SJCRH30 (cell line): ENCODE measurements around the gene KRTAP19-8. TPM values are rescaled to one million over a fixed set of nuclear protein-coding genes. Genes with fewer than 3 reads are reported as not detected.

ENCODE experiments used
- DNase-seq, 2 experiments: peaks; one replicate each; pipeline ENCODE4 v3.0.0-alpha.2; 2015 to 2020
- H3K27ac ChIP-seq: fragments of 250-450 bp; sonication (Bioruptor Pico); 2 replicates; pipeline ENCODE4 v1.5.1; 2020; ENCODE audit warnings: mild to moderate bottlenecking, moderate library complexity
- H3K27me3 ChIP-seq: fragments of 250-450 bp; sonication (Bioruptor Pico); 2 replicates; pipeline ENCODE4 v1.5.1; 2020; ENCODE audit warnings: mild to moderate bottlenecking, moderate library complexity
- H3K36me3 ChIP-seq: fragments of 250-450 bp; sonication (Bioruptor Pico); 2 replicates; pipeline ENCODE4 v1.5.1; 2020; ENCODE audit warnings: mild to moderate bottlenecking, moderate library complexity
- H3K4me1 ChIP-seq: fragments of 250-450 bp; sonication (Bioruptor Pico); 2 replicates; pipeline ENCODE4 v1.5.1; 2020; ENCODE audit warnings: mild to moderate bottlenecking, moderate library complexity
- H3K4me3 ChIP-seq: fragments of 250-450 bp; sonication (Bioruptor Pico); 2 replicates; pipeline ENCODE4 v1.5.1; 2020; ENCODE audit warnings: mild to moderate bottlenecking, moderate library complexity
- H3K9me3 ChIP-seq: fragments of 250-450 bp; sonication (Bioruptor Pico); replicated peaks from 2 replicates; pipeline ENCODE4 v1.5.1; 2020; ENCODE audit warnings: mild to moderate bottlenecking, moderate library complexity
- total RNA-seq: library from RNA; depleted of rRNA; stranded (reverse); fragments of >200 nt; shearing (Covaris generic); gene quantifications from 2 replicates; pipeline ENCODE4 v1.2.3, GENCODE V29; 2014; rRNA removed

KRTAP19-8 gene, protein sequence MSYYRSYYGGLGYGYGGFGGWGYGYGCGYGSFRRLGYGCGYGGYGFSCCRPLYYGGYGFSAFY
- total RNA-seq, result not detected in 2 replicates

DNA sequence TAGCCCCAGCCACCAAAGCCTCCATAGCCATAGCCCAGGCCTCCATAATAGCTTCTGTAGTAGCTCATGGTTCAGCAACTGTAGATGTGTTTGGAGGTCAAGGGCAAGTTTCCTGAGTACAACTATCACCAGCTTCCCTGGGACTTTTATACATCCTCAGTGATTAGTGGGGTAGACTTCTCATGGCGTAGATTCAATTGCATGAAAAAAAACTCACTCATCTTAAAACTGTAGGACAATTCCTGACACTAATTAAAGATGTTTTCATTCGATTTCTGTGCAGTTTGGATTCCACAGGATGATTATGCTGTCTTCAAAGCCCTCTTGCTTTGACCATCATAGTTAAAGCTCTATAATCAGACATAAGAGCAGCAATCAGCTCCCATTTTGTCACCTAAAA, at the start of gene KRTAP19-8:
Gene KRTAP19-8 (minus strand): TSS at position 101 of the 400 bp plus-strand sequence. CDS start 33 bp downstream, at position 68.
- H3K27me3 ChIP-seq, result no peaks in the 10 kb centered on the region
- no peaks in the 10 kb centered on the region for H3K36me3 ChIP-seq
- H3K4me3 ChIP-seq, result no peak within 1 kb of the TSS
- H3K4me1 ChIP-seq, result no peaks in the 10 kb centered on the region
- no peak for DNase-seq
- no peak within 1 kb of the TSS for H3K27ac ChIP-seq
- H3K9me3 ChIP-seq, result 0 out of 2 replicates have a peak, but pooled peaks cover 3% of the 10 kb centered on the region

DNA sequence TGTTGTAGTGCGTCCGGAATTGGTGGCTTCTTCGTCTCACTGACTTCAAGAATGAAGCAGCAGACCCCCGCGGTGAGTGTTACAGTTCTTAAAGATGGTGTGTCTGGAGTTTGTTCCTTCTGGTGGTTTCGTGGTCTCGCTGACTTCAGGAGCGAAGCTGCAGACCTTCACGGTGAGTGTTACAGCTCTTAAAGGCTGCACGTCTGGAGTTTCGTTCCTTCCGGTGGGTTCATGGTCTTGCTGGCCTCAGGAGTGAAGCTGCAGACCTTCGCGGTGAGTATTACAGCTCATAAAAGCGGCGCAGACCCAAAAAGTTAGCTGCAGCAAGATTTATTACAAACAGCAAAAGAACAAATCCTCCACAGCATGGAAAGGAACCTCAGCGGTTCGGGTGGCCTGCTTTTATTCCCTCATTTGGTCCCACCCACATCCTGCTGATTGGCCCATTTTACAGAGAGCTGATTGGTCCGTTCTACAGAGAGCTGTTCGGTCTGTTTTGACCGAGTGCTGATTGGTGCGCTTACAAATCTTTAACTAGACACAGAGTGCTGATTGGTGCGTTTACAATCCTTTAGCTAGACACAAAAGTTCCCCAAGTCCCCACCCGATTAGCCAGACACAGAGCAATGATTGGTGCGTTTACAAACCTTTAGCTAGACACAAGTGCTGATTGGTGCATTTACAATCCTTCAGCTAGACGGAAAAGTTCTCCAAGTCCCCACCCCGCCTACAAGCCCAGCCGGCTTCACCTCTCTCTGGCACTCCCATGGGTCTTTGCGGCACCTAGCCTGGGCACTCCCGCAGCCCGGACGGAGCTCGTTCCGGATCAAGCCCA, 49.6 kb upstream of the KRTAP19-8 start:
- no peak overlapping the region for H3K27ac ChIP-seq
- no peak for DNase-seq
- H3K9me3 ChIP-seq, result no peaks in the 10 kb centered on the region
- H3K36me3 ChIP-seq, result no peaks in the 10 kb centered on the region
- H3K4me3 ChIP-seq, result no peak overlapping the region
- peaks cover 3% of the 10 kb centered on the region; the same call in 1 of the 2 replicates for H3K27me3 ChIP-seq
- no peaks in the 10 kb centered on the region for H3K4me1 ChIP-seq

DNA sequence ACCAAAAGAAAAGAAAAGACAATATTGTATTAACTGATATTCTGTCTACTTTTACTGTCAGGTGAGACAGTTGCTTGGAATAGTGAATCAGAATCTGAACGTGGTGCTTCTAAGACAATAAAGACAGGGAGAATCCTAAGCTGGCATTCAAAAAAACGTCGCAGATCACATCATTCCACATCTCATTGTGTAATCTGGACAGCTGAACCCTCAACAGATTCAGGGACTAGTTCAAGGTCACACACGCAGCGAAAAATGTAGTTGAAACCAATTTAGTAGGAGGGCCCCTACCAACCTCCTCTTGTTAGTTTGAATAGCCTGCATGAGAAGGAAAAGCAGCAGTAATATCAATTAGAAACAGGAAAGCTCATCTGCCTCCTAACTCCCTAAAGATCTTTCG, 46.4 kb upstream of the KRTAP19-8 start:
- H3K27ac ChIP-seq, result no peak overlapping the region
- no peak overlapping the region for H3K4me3 ChIP-seq
- no peak for DNase-seq
- H3K36me3 ChIP-seq, result no peaks in the 10 kb centered on the region
- H3K4me1 ChIP-seq, result no peaks in the 10 kb centered on the region
- H3K27me3 ChIP-seq, result no peaks in the 10 kb centered on the region
- no peaks in the 10 kb centered on the region for H3K9me3 ChIP-seq

GRCh38 chr21:31078796-31079195, 40.5 kb upstream of the KRTAP19-8 start:
- Histone ChIP-seq H3K4me3 (no peak overlapping the region), H3K27me3 (no peaks in the 10 kb centered on the region), H3K9me3 (no peaks in the 10 kb centered on the region), H3K27ac (no peak overlapping the region), H3K4me1 (no peaks in the 10 kb centered on the region), H3K36me3 (no peaks in the 10 kb centered on the region)
- DNase-seq, result no peak

DNA sequence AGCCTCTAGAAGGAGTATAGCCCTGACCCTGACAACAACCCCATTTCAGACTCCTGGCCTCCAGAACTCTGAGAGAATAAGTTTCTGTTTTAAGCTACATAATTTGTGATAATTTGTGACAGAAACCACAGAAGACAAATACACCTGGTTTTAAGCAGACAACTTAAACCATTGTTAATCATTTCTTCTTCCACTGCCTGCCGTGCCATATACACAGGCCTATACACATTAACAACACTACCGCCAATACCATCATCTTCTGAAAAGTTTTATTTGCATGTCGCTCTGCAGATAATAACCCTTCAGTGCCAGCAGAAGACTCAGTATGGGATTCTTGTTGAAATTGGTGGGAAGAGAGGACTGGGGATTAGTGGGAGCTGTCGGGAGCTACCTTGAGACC, 39.9 kb upstream of the KRTAP19-8 start:
- Histone ChIP-seq H3K27me3 (no peaks in the 10 kb centered on the region), H3K27ac (no peak overlapping the region), H3K4me3 (no peak overlapping the region), H3K4me1 (no peaks in the 10 kb centered on the region), H3K36me3 (no peaks in the 10 kb centered on the region), H3K9me3 (no peaks in the 10 kb centered on the region)
- no peak for DNase-seq

DNA sequence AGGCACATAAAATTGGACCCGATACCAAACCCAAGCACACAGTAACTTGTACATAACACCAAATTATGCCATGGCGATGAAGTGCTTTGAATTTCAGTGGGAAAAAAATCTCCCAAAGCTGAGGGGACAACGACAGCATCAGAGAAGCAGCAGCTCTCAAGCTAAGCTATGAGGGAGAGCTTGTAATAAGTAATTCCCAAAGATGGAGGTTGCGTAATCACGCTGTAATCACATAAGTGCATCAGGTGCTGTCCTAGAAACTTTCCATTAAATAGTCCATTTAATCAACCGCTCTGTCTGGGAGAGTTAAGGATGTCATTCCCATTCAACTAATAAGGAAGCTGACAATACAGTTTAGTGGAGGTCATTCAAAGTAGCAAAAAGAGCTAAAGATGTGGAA, 37.6 kb upstream of the KRTAP19-8 start:
- Histone ChIP-seq H3K4me3 (no peak overlapping the region), H3K4me1 (no peaks in the 10 kb centered on the region), H3K9me3 (no peaks in the 10 kb centered on the region), H3K27ac (no peak overlapping the region), H3K36me3 (no peaks in the 10 kb centered on the region), H3K27me3 (no peaks in the 10 kb centered on the region)
- no peak for DNase-seq

GRCh38 chr21:31072533-31072932, 34.3 kb upstream of the KRTAP19-8 start:
- Histone ChIP-seq H3K36me3 (no peaks in the 10 kb centered on the region), H3K27ac (no peak overlapping the region), H3K27me3 (no peaks in the 10 kb centered on the region), H3K4me3 (no peak overlapping the region), H3K4me1 (no peaks in the 10 kb centered on the region), H3K9me3 (no peaks in the 10 kb centered on the region)
- no peak for DNase-seq

GRCh38 chr21:31064803-31065202, 26.5 kb upstream of the KRTAP19-8 start:
- Histone ChIP-seq H3K9me3 (no peaks in the 10 kb centered on the region), H3K27ac (no peak overlapping the region), H3K4me1 (no peaks in the 10 kb centered on the region), H3K36me3 (no peaks in the 10 kb centered on the region), H3K4me3 (no peak overlapping the region), H3K27me3 (no peaks in the 10 kb centered on the region)
- no peak for DNase-seq

DNA sequence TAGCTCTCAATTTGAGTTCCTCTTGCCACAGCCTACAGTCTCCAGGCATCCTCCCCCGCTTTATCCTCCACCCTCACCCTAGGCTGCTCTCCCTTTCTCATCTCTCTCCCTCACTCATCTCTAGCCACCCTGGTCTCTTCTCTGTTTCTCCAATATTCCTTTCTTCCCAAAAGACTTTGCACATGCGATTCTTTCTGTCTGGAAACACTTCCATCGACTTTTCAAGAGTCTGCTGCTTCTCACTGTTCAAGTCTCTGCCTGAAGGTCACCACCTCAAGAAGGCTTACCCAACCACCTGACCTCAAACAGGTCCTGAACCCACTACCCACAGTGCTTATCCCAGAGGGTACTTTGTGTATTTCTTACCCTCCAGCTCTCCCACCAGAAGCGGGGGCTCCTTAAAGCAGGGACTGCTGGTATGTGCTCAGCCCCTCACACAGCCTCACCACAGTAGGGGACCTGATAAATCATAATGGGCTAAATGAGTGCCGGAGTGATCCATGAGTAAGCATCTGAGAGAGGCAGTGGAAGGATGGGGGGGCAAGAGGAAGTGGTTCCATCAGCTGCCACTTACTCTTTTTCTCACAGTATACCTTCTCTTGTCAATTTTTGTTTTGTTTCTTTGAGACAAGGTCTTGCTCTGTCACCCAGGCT, 14.3 kb upstream of the KRTAP19-8 start:
- Histone ChIP-seq H3K27me3 (no peaks in the 10 kb centered on the region), H3K27ac (no peak overlapping the region), H3K4me1 (no peaks in the 10 kb centered on the region), H3K4me3 (no peak overlapping the region), H3K9me3 (no peaks in the 10 kb centered on the region), H3K36me3 (no peaks in the 10 kb centered on the region)
- DNase-seq, result no peak

- H3K36me3 ChIP-seq, result no peaks in the 10 kb centered on the region
- H3K27me3 ChIP-seq, result no peaks in the 10 kb centered on the region
- H3K4me1 ChIP-seq, result no peaks in the 10 kb centered on the region
- H3K9me3 ChIP-seq, result no peaks in the 10 kb centered on the region
- no peak overlapping the region for H3K27ac ChIP-seq
- no peak overlapping the region for H3K4me3 ChIP-seq
- DNase-seq, result no peak
Measured at GRCh38 chr21:31050577-31051157, 12.4 kb upstream of the KRTAP19-8 start.

DNA sequence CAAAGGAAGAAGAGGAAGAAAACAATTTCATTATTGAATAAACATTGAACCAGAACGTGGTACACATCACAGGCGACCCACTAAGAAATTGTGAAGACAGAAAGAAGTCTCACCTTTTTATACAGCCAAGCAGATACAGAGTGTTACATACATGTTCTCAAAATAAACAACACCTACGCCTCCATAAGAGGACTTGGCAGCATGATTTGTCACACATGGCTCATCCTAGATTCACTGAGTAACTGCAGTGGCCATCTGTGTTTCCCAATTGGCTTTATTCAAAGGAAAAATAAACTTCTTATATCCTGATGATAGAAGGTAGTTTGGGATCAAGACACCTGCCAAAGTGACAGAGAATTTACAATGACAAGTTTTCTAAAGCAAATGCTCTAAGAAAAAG, 7.6 kb upstream of the KRTAP19-8 start:
- Histone ChIP-seq H3K36me3 (no peaks in the 10 kb centered on the region), H3K4me1 (no peaks in the 10 kb centered on the region), H3K9me3 (no peaks in the 10 kb centered on the region), H3K27me3 (no peaks in the 10 kb centered on the region), H3K4me3 (no peak overlapping the region), H3K27ac (no peak overlapping the region)
- DNase-seq, result no peak

- Histone ChIP-seq H3K4me3 (no peak overlapping the region), H3K27ac (no peak overlapping the region), H3K27me3 (no peaks in the 10 kb centered on the region), H3K9me3 (no peaks in the 10 kb centered on the region), H3K4me1 (no peaks in the 10 kb centered on the region), H3K36me3 (no peaks in the 10 kb centered on the region)
- DNase-seq, result no peak
Measured at GRCh38 chr21:31043471-31043870, 5.2 kb upstream of the KRTAP19-8 start.

DNA sequence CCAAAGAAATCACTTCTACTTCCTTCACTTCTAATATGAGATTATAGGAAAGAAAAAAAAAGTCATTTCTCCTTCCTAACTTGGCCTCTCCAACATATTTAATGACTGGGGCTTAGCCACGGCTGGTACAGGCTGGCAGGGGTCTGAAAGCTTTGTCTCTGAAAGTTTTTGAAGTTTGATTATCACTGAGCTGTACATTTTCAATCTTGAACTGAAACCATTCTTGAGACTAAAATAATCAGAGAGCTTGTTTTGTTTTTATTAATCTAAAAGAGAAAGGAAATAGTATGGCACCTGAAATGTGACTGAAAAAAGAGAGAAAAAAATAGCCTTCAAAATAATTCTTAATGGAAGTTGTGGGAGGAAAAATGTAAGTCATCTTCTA, 3.8 kb upstream of the KRTAP19-8 start:
- no peaks in the 10 kb centered on the region for H3K4me1 ChIP-seq
- no peaks in the 10 kb centered on the region for H3K27me3 ChIP-seq
- H3K4me3 ChIP-seq, result no peak overlapping the region
- H3K36me3 ChIP-seq, result no peaks in the 10 kb centered on the region
- no peak for DNase-seq
- no peak overlapping the region for H3K27ac ChIP-seq
- no peaks in the 10 kb centered on the region for H3K9me3 ChIP-seq

- no peaks in the 10 kb centered on the region for H3K27me3 ChIP-seq
- DNase-seq, result no peak
- H3K36me3 ChIP-seq, result no peaks in the 10 kb centered on the region
- no peak overlapping the region for H3K27ac ChIP-seq
- H3K9me3 ChIP-seq, result no peaks in the 10 kb centered on the region
- H3K4me1 ChIP-seq, result no peaks in the 10 kb centered on the region
- no peak overlapping the region for H3K4me3 ChIP-seq
Measured at GRCh38 chr21:31041295-31042079, 3.2 kb upstream of the KRTAP19-8 start.
